ENCODE results near the gene TMPRSS2. TPM values are rescaled to one million over a fixed set of nuclear protein-coding genes. Genes with fewer than 3 reads are reported as not detected.

Gene TMPRSS2
- total RNA-seq (2022; extraction: Qiagen RNA extraction; ENCODE audit: low read depth): 0.02 to 0.13 TPM (median 0.09 TPM) in 3 of 5 replicates, not detected in the others

DNA sequence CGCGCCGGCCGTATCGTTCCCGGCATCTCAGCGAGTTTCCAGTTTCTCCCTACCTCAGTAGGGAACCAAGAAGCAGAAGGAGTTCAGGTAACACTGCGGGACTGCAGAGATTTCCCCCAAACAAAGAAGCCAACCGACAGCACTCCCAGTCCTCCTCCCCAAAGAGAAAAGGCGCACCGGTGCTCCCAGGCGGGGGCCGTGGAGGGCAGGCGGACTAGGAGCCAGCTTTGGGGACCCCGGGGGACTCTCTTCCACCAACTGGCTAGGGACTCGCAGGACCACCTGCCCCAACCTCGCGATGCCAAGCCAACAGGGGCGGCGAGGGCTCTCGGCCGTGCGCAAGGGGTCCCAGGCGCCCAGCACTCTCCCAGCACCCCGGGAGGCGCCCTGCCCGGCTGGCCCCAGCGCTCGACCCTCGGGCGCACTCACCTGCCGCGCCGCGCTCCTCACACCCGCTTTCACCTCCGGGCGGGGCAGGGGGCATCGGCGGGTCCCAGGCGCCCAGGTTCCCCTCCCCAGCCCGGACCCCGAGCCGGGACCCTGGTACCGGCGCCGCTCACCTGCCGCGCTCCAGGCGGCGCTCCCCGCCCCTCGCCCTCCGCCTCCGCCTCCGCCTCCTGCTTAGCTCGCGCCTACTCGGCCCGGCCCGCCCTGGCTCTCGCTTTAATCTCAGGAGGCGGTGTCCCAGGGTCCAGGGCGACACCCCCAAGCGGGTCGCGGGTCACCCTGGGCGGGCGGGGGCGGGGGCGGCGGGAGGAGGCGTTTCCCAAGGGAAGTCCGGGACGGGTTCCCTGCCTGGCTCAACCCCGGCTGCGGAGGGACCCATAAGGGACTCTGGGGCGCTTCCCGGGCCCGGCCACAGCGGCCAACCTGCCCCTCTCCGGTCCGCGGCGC, at the start of gene TMPRSS2:
TMPRSS2 (minus strand) TSS at position 638 of the 894 bp plus-strand sequence. CDS start 10,025 bp downstream, outside the sequence.

DNA sequence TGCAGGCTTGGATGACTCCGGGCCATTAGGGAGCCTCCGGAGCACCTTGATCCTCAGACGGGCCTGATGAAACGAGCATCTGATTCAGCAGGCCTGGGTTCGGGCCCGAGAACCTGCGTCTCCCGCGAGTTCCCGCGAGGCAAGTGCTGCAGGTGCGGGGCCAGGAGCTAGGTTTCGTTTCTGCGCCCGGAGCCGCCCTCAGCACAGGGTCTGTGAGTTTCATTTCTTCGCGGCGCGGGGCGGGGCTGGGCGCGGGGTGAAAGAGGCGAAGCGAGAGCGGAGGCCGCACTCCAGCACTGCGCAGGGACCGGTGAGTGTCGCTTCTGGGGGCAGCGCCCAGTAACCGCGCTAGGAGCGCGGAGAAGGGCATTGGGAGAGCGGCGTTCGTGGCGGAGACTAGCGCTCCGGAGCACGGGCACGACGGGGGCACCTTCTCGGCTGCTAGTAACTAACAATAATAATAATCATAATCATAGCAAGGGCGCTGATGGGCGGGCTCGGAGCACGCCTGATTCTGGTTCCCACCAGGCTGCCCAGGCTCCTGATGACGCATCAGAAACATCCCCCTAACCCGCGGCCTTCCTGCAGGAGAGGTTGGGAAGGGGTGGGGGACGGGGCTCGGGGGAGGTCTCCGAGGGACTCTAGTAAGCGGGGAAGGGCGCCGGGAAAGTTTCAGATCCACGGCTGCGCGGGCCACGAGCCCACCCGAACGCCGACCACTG, 81.8 kb downstream of the TMPRSS2 start, which contains the start of gene MX1:
MX1 (plus strand) TSS at position 286 of the 722 bp plus-strand sequence. CDS start 5,832 bp downstream, outside the sequence.

Other genes starting within 250 kb of the TMPRSS2 start
- 0.03 TPM in 1 of 5 replicates, not detected in the others for gene FAM3B, start 191.4 kb downstream of the TMPRSS2 start, total RNA-seq (2022; extraction: Qiagen RNA extraction; ENCODE audit: low read depth)
- gene MX2, start 146.1 kb downstream of the TMPRSS2 start, total RNA-seq (2022; extraction: Qiagen RNA extraction; ENCODE audit: low read depth): 0.01 to 0.19 TPM (median 0.13 TPM) in 4 of 5 replicates, not detected in the other
- gene MX1, start 81.9 kb downstream of the TMPRSS2 start, total RNA-seq (2022; extraction: Qiagen RNA extraction; ENCODE audit: low read depth): 1.3 to 2.5 TPM (median 2.1 TPM) in 5 replicates

Data from A549 treated with CpdA at 1 μM for 4 hours (cell line).